Lower leg skin (tissue), 4 donors: ENCODE data around the gene XG. TPM values are rescaled to one million over a fixed set of nuclear protein-coding genes. Genes with fewer than 3 reads are reported as not detected.

Experiments
- DNase-seq, 2 donors: peaks; one replicate each; pipeline ENCODE4 v3.0.0-alpha.2; 2019; ENCODE audit warnings: low spot score in 2 of 2
- H3K4me3 ChIP-seq: fragments of 200-600 bp; sonication (generic); 2 replicates; pipeline ENCODE4 v1.5.1; 2017; ENCODE audit warnings: mild to moderate bottlenecking, low read depth; ENCODE audit not compliant: poor library complexity, severe bottlenecking
- CTCF ChIP-seq, 3 donors: fragments of 450-650 bp; IDR thresholded peaks; one replicate each; pipeline ENCODE4 v1.5.1; 2016; ENCODE audit warnings: antibody characterized with exemption in 3 of 3, mild to moderate bottlenecking in 3 of 3, moderate library complexity in 2 of 3
- POLR2A ChIP-seq, 2 donors: fragments of 450-650 bp; IDR thresholded peaks; one replicate each; pipeline ENCODE4 v1.6.1; 2016 to 2017; ENCODE audit warnings: antibody characterized with exemption in 2 of 2, mild to moderate bottlenecking in 1 of 2, moderate library complexity in 1 of 2
- WGBS, 2 donors: methylation state at CpG; one replicate each; pipeline ENCODE4 v1.1.5; 2018; 5-methylcytosine and 5-hydroxymethylcytosine counted together
- intact Hi-C: fragments of 100-400 bp; cut with DNase I; formaldehyde crosslinking; loops from one replicate; pipeline ENCODE4 v1.15.0; 2023; ENCODE audit warnings: low total_unique reads
- total RNA-seq, 4 donors: library from RNA; depleted of rRNA; stranded (reverse); fragments of >200 nt; gene quantifications; one replicate each; pipeline ENCODE4 v1.1.0, GENCODE V29; 2016

Gene XG
- total RNA-seq, 4 donors from 2014 or later = 40.7 to 113 (median 67.6) TPM

DNA sequence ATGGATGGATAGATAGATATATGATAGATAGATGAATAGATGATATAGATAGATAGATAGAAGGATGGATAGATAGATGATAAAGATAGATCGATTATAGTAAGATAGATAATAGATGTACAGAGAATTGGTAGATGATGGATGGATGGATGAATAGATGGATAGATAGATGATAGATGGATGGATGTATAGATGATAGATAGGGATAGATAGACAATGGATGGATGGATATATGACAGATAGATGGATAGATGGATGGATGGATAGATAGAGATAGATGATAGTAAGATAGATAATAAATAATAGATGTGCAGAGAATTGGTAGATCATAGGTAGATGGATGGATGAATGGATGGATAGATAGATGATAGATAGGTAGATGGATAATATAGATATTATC lies 89.1 kb downstream of the XG start:
- 83 to 100% methylated on average over 1 of the region's 1 CpG for WGBS, 2 donors
- no peak overlapping the region for H3K4me3 ChIP-seq
- no peak for DNase-seq
- intact Hi-C loops = no loop called here
- no peak for TF ChIP-seq CTCF (IDR thresholded peaks at IDR 0.05)
- TF ChIP-seq POLR2A (IDR thresholded peaks at IDR 0.05) = no peak

- no peak overlapping the region for H3K4me3 ChIP-seq
- intact Hi-C loops = no loop called here
- no peak for TF ChIP-seq CTCF (IDR thresholded peaks at IDR 0.05)
- no peak for TF ChIP-seq POLR2A (IDR thresholded peaks at IDR 0.05)
- no peak for DNase-seq
- WGBS, 2 donors = 71 to 81% methylated on average over 9 of the region's 9 CpGs
These were observed 89.7 kb downstream of the XG start for GRCh38 chrX:2841537-2841936.

DNA sequence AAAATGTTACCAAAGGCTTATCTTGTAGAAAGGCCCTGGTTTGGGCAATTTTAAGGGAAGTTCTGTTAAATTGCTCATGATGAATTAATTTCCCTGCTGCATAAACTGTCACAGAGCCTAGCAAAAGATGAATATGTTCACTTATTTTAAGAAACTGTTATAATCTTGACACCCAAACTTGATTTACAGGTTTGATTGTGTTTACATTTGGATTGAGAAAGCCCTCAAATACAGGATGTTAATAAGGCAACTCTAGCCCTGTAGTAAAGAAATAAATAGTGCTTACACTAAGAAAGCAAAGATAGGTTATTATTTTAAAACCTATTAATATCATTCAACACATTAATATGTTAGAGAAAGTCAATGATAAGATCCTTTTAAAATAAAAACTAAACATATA lies 95.2 kb downstream of the XG start:
- no peak for DNase-seq
- H3K4me3 ChIP-seq = no peak overlapping the region
- intact Hi-C loops = no loop called here
- TF ChIP-seq CTCF (IDR thresholded peaks at IDR 0.05) = no peak

GRCh38 chrX:2848871-2849301 lies 97.0 kb downstream of the XG start:
- intact Hi-C loops = no loop called here
- no peak overlapping the region for H3K4me3 ChIP-seq
- DNase-seq = no peak
- WGBS, 2 donors = 61 to 69% methylated on average over 9 of the region's 9 CpGs
- TF ChIP-seq CTCF (IDR thresholded peaks at IDR 0.05) (no peak), POLR2A (IDR thresholded peaks at IDR 0.05) (no peak)

DNA sequence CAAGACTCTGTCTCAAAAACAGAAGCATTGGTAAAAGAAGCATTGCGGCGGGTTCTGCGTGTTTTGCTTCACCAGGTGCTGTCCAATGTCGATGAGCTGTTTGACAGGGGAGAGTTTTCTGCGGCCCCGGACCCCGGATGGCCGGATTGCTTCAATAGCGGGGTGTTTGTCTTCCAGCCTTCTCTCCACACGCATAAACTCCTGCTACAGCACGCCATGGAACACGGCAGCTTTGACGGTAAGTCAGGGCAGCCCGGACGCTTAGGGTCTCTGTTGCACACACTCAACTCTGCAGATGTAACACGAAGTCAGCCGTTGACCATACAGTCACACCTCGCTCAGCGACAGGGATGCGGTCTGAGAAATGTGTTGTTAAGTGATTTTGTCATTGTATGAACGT lies 103.1 kb downstream of the XG start:
- intact Hi-C loops = no loop called here
- no peak for DNase-seq
- no peak overlapping the region for H3K4me3 ChIP-seq
- 94 to 97% methylated on average over 21 of the region's 21 CpGs for WGBS, 2 donors
- TF ChIP-seq POLR2A (IDR thresholded peaks at IDR 0.05) (no peak), CTCF (IDR thresholded peaks at IDR 0.05) (no peak)

DNA sequence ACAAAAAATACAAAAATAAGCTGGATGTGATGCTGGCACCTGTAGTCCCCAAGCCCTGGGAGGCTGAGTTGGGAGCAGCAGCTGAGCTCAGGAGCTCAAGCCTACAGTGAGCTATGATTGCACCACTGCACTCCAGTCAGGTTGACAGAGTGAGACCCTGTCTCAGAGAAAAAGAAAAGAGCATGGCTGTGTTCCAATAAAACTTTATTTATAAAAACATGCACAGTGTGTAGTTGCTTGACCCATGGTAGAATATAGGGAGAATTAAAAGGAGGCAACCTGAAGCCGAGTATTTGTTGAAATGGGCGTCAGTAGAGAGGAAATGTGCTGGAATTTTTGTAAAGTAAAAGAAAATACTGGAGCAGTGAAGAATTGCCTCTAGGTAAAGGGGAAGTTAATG lies 103.9 kb downstream of the XG start:
- 91 to 93% methylated on average over 2 of the region's 2 CpGs for WGBS, 2 donors
- H3K4me3 ChIP-seq = no peak overlapping the region
- no peak for DNase-seq
- intact Hi-C loops = no loop called here
- TF ChIP-seq CTCF (IDR thresholded peaks at IDR 0.05) (no peak), POLR2A (IDR thresholded peaks at IDR 0.05) (no peak)
